ENCODE data around the gene DSG4.

GRCh38 chr18:31426871-31427406, 50.4 kb downstream of the DSG4 start:
- TF ChIP-seq, protein P1, sequence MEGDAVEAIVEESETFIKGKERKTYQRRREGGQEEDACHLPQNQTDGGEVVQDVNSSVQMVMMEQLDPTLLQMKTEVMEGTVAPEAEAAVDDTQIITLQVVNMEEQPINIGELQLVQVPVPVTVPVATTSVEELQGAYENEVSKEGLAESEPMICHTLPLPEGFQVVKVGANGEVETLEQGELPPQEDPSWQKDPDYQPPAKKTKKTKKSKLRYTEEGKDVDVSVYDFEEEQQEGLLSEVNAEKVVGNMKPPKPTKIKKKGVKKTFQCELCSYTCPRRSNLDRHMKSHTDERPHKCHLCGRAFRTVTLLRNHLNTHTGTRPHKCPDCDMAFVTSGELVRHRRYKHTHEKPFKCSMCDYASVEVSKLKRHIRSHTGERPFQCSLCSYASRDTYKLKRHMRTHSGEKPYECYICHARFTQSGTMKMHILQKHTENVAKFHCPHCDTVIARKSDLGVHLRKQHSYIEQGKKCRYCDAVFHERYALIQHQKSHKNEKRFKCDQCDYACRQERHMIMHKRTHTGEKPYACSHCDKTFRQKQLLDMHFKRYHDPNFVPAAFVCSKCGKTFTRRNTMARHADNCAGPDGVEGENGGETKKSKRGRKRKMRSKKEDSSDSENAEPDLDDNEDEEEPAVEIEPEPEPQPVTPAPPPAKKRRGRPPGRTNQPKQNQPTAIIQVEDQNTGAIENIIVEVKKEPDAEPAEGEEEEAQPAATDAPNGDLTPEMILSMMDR (tag by site-specific recombination; IDR thresholded peaks at IDR 0.05), result no peak
- TF ChIP-seq, protein P2, sequence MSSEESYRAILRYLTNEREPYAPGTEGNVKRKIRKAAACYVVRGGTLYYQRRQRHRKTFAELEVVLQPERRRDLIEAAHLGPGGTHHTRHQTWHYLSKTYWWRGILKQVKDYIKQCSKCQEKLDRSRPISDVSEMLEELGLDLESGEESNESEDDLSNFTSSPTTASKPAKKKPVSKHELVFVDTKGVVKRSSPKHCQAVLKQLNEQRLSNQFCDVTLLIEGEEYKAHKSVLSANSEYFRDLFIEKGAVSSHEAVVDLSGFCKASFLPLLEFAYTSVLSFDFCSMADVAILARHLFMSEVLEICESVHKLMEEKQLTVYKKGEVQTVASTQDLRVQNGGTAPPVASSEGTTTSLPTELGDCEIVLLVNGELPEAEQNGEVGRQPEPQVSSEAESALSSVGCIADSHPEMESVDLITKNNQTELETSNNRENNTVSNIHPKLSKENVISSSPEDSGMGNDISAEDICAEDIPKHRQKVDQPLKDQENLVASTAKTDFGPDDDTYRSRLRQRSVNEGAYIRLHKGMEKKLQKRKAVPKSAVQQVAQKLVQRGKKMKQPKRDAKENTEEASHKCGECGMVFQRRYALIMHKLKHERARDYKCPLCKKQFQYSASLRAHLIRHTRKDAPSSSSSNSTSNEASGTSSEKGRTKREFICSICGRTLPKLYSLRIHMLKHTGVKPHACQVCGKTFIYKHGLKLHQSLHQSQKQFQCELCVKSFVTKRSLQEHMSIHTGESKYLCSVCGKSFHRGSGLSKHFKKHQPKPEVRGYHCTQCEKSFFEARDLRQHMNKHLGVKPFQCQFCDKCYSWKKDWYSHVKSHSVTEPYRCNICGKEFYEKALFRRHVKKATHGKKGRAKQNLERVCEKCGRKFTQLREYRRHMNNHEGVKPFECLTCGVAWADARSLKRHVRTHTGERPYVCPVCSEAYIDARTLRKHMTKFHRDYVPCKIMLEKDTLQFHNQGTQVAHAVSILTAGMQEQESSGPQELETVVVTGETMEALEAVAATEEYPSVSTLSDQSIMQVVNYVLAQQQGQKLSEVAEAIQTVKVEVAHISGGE (tag by site-specific recombination; conservative IDR thresholded peaks at IDR 0.05; ENCODE audit: low read depth), result no peak
- TF ChIP-seq ZNF223 (tag by site-specific recombination; IDR thresholded peaks at IDR 0.05), result no peak
- no peak for TF ChIP-seq ZNF175 (tag by site-specific recombination; IDR thresholded peaks at IDR 0.05)
- TF ChIP-seq KLF1 (tag by site-specific recombination; IDR thresholded peaks at IDR 0.05), result no peak
- no peak for TF ChIP-seq ZNF423 (tag by site-specific recombination; IDR thresholded peaks at IDR 0.05)
